Ectodermal cell (in vitro differentiated cells): ENCODE measurements around the gene RAB11B.
"Not testable (repeated sequence)": the region's sequence is repeated elsewhere in the genome, so short reads cannot be mapped to it uniquely, and the experiment has no call there.

Source experiments
- H3K27ac ChIP-seq: 2 replicates; pipeline ENCODE4 v1.7.0; 2013; ENCODE audit warnings: mild to moderate bottlenecking, low read depth, low read length; ENCODE audit not compliant: insufficient read depth, poor library complexity, severe bottlenecking
- H3K27me3 ChIP-seq: 2 replicates; pipeline ENCODE4 v1.7.0; 2013; ENCODE audit warnings: mild to moderate bottlenecking, low read length; ENCODE audit not compliant: insufficient read depth, control insufficient read depth, poor library complexity, severe bottlenecking
- H3K36me3 ChIP-seq: one replicate; pipeline ENCODE4 v1.7.0; 2013; ENCODE audit warnings: low read length; ENCODE audit not compliant: control insufficient read depth, insufficient read depth
- H3K4me1 ChIP-seq: one replicate; pipeline ENCODE4 v1.7.0; 2013; ENCODE audit warnings: low read length; ENCODE audit not compliant: control insufficient read depth, insufficient read depth
- H3K4me3 ChIP-seq: 2 replicates; pipeline ENCODE4 v1.7.0; 2013; ENCODE audit warnings: low read depth, low read length, control low read depth; ENCODE audit not compliant: insufficient read depth
- H3K9me3 ChIP-seq: 2 replicates; pipeline ENCODE4 v1.7.0; 2013; ENCODE audit warnings: mild to moderate bottlenecking, low read length, moderate library complexity; ENCODE audit not compliant: control insufficient read depth
- WGBS, 2 experiments: methylation state at CpG; one replicate each; pipeline ENCODE4 v1.1.7; 2013; ENCODE audit warnings: missing lambda C conversion rate in 2 of 2; 5-methylcytosine and 5-hydroxymethylcytosine counted together

Gene RAB11B

GRCh38 chr19:8371011-8371804 is 19.0 kb upstream of the RAB11B start:
- WGBS, 2 experiments, result 93 to 94% methylated on average over 27 to 28 of the region's 28 CpGs
- Histone ChIP-seq H3K4me3 (no peak overlapping the region), H3K36me3 (peaks cover 25% of the 10 kb centered on the region), H3K9me3 (no peaks in the 10 kb centered on the region), H3K4me1 (peaks cover 15% of the 10 kb centered on the region), H3K27ac (peak overlapping the region; percentile 17), H3K27me3 (no peaks in the 10 kb centered on the region)

DNA sequence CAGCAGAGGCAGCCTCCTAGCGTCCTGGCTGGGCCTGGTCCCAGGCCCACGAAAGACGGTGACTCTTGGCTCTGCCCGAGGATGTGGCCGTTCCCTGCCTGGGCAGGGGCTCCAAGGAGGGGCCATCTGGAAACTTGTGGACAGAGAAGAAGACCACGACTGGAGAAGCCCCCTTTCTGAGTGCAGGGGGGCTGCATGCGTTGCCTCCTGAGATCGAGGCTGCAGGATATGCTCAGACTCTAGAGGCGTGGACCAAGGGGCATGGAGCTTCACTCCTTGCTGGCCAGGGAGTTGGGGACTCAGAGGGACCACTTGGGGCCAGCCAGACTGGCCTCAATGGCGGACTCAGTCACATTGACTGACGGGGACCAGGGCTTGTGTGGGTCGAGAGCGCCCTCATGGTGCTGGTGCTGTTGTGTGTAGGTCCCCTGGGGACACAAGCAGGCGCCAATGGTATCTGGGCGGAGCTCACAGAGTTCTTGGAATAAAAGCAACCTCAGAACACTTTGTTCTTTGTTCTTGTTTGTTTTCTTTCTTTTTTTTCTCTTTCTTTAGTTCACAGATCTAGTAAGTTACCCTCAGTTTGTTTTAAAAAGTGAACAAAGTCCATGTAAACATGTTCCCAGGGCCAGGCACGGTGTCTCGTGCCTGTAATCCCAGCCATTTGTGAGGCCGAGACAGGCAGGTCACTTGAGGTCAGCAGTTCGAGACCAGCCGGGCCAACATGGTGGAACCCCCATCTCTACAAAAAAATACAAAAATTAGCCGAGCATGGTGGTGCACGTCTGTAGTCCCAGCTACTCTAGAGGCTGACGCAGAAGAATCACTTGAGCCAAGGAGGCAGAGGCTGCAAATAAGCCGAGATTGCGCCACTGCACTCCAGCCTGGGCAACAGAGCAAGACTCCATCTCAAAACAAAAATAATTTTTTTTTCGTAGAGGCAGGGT is 16.0 kb upstream of the RAB11B start:
- H3K36me3 ChIP-seq, result peaks cover 25% of the 10 kb centered on the region
- H3K27ac ChIP-seq, result no peak overlapping the region
- no peaks in the 10 kb centered on the region for H3K27me3 ChIP-seq
- no peak overlapping the region for H3K4me3 ChIP-seq
- no peaks in the 10 kb centered on the region for H3K4me1 ChIP-seq
- WGBS, 2 experiments, result 90 to 92% methylated on average over 26 of the region's 26 CpGs
- H3K9me3 ChIP-seq, result no peaks in the 10 kb centered on the region

- H3K4me1 ChIP-seq, H3K27me3 ChIP-seq, H3K9me3 ChIP-seq, H3K4me3 ChIP-seq, H3K27ac ChIP-seq: not testable (repeated sequence)
- 97% methylated on average over 32 of the region's 32 CpGs for WGBS, 2 experiments
- H3K36me3 ChIP-seq, result peaks cover 25% of the 10 kb centered on the region
Measured at GRCh38 chr19:8375766-8376165, 14.4 kb upstream of the RAB11B start.

GRCh38 chr19:8376373-8376974 is 13.7 kb upstream of the RAB11B start:
- H3K4me3 ChIP-seq, H3K27ac ChIP-seq, H3K4me1 ChIP-seq, H3K27me3 ChIP-seq, H3K9me3 ChIP-seq: not testable (repeated sequence)
- H3K36me3 ChIP-seq, result peaks cover 19% of the 10 kb centered on the region
- WGBS, 2 experiments, result 93 to 96% methylated on average over 9 of the region's 10 CpGs

GRCh38 chr19:8377598-8377997 is 12.6 kb upstream of the RAB11B start:
- H3K27ac ChIP-seq, result no peak overlapping the region
- H3K4me3 ChIP-seq, result no peak overlapping the region
- H3K4me1 ChIP-seq, result no peaks in the 10 kb centered on the region
- H3K9me3 ChIP-seq, result no peaks in the 10 kb centered on the region
- WGBS, 2 experiments, result 58 to 76% methylated on average over 1 of the region's 1 CpG
- no peaks in the 10 kb centered on the region for H3K27me3 ChIP-seq
- H3K36me3 ChIP-seq, result peaks cover 16% of the 10 kb centered on the region

DNA sequence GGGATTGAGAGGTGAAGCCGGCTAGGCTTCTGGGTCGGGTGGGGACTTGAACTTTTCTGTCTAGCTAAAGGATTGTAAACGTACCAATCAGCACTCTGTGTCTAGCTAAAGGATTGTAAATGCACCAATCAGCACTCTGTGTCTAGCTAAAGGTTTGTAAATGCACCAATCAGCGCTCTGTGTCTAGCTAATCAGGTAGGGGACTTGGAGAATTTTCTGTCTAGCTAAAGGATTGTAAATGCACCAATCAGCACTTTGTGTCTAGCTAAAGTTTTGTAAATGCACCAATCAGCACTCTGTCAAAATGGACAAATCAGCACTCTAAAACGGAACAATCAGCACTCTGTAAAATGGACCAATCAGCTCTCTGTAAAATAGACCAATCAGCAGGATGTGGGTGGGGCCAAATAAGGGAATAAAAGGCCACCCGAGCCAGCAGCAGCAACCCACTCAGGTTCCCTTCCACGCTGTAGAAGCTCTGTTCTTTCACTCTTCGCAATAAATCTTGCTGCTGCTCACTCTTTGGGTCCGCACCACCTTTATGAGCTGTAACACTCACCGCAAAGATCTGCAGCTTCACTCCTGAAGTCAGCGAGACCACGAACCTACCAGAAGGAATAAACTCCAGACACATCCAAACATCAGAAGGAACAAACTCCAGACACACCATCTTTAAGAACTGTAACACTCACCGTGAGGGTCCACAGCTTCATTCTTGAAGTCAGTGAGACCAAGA is 10.8 kb upstream of the RAB11B start:
- H3K9me3 ChIP-seq, H3K4me3 ChIP-seq, H3K4me1 ChIP-seq, H3K27ac ChIP-seq, H3K27me3 ChIP-seq, H3K36me3 ChIP-seq: not testable (repeated sequence)
- 95% methylated on average over 13 of the region's 13 CpGs for WGBS, 2 experiments

GRCh38 chr19:8384569-8384968 is 5.6 kb upstream of the RAB11B start:
- 81 to 93% methylated on average over 2 to 4 of the region's 4 CpGs for WGBS, 2 experiments
- H3K36me3 ChIP-seq, H3K9me3 ChIP-seq, H3K4me1 ChIP-seq, H3K27ac ChIP-seq, H3K4me3 ChIP-seq, H3K27me3 ChIP-seq: not testable (repeated sequence)

GRCh38 chr19:8385103-8385502 is 5.1 kb upstream of the RAB11B start:
- 88 to 92% methylated on average over 2 of the region's 2 CpGs for whole genome bisulfite sequencing, 2 experiments

GRCh38 chr19:8385566-8385965 is 4.6 kb upstream of the RAB11B start:
- WGBS, 2 experiments, result 89 to 96% methylated on average over 3 of the region's 3 CpGs
- not testable (repeated sequence) for H3K4me3 ChIP-seq, H3K9me3 ChIP-seq, H3K4me1 ChIP-seq, H3K27ac ChIP-seq, H3K27me3 ChIP-seq, H3K36me3 ChIP-seq

More at GRCh38 chr19:8385103-8385502, 5.1 kb upstream of the RAB11B start:
- not testable (repeated sequence) for H3K4me1 ChIP-seq, H3K27me3 ChIP-seq, H3K9me3 ChIP-seq, H3K27ac ChIP-seq, H3K36me3 ChIP-seq, H3K4me3 ChIP-seq
